Erythroblast (primary cell): ENCODE measurements around the gene SPDYE6.

Experiments used
- GATA1 ChIP-seq: IDR thresholded peaks from 2 replicates; pipeline ENCODE4 v1.6.1; 2011; ENCODE audit warnings: low read depth, mild to moderate bottlenecking, control low read depth, low read length, moderate library complexity
- POLR2A ChIP-seq: IDR thresholded peaks from 2 replicates; pipeline ENCODE4 v1.6.1; 2011; ENCODE audit warnings: mild to moderate bottlenecking, low read length

DNA sequence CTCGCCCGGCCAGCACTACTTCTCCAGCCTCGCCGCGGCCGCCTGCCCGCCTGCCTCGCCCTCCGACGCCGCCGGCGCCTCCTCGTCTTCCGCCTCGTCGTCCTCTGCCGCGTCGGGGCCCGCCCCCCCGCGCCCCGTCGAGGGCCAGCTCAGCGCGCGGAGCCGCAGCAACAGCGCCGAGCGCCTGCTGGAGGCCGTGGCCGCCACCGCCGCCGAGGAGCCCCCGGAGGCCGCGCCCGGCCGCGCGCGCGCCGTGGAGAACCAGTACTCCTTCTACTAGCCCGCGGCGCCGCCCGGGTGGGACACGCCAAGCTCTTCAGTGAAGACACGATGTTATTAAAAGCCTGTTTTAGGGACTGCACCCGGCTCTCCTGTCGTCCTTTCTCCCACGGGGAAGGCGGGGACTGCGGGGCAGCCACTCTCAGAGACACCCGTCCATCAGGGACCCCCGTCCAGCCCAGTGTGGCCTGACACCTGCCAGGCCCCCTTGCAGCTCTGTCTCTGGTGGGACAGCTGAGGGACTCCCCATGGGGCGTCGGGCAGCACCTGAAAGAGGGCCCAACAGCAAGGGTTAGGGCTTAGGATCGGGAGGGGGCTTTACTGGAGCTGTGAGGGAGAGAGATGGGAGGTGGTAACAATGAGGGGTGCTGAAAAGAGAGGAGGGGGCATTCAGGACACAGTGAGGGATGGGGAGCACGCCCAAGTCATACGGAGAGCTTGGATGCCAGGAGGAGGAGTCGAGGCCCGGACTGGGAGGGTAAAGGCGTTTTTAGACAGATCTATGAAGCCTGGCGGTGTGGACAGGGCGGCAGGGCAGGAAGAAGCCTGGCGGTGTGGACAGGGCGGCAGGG, 34.7 kb downstream of the SPDYE6 start:
- no peak for TF ChIP-seq POLR2A
- no peak for TF ChIP-seq GATA1
